Transverse colon (tissue), 4 donors: ENCODE results near the gene WBP2NL.

Experiments
- CTCF ChIP-seq, 5 experiments: fragments of 200-600 bp in 3 of 5; fragments of 450-650 bp in 2 of 5; sonication (generic) in 3 of 5; IDR thresholded peaks; 1 replicate in 2 of 5; 2 replicates in 3 of 5; pipeline ENCODE4 v1.5.1; 2016 to 2017; ENCODE audit warnings: antibody characterized with exemption in 5 of 5, inconsistent platforms in 3 of 5, mild to moderate bottlenecking in 2 of 5, moderate library complexity in 1 of 5
- EP300 ChIP-seq: sonication (generic); formaldehyde crosslinking; IDR thresholded peaks from one replicate; pipeline ENCODE4 v1.6.1; 2017; ENCODE audit warnings: antibody characterized with exemption, low read depth
- POLR2A ChIP-seq: fragments of 450-650 bp; IDR thresholded peaks from one replicate; pipeline ENCODE4 v1.6.1; 2016; ENCODE audit warnings: antibody characterized with exemption, mild to moderate bottlenecking, moderate library complexity
- POLR2AphosphoS5 ChIP-seq, 3 donors: sonication (generic); formaldehyde crosslinking; IDR thresholded peaks; one replicate each; pipeline ENCODE4 v1.6.1; 2016; ENCODE audit warnings: antibody characterized with exemption in 3 of 3

GRCh38 chr22:42016111-42016510 is 17.5 kb downstream of the WBP2NL start:
- TF ChIP-seq EP300 (no peak), CTCF (IDR thresholded peaks at IDR 0.05) (no peak), POLR2AphosphoS5 (IDR thresholded peaks at IDR 0.05) (no peak), POLR2A (no peak)
